HG02852 (cell line): ENCODE measurements around the gene TMEM140.
"Not testable (repeated sequence)": the region's sequence is repeated elsewhere in the genome, so short reads cannot be mapped to it uniquely, and the experiment has no call there.

Experiments used
- ATAC-seq: cut with Tn5 transposase; IDR thresholded peaks from one replicate; pipeline ENCODE4 v1.9.1; 2021; ENCODE audit warnings: mild to moderate bottlenecking, moderate library complexity; ENCODE audit not compliant: unreplicated experiment

Gene TMEM140

DNA sequence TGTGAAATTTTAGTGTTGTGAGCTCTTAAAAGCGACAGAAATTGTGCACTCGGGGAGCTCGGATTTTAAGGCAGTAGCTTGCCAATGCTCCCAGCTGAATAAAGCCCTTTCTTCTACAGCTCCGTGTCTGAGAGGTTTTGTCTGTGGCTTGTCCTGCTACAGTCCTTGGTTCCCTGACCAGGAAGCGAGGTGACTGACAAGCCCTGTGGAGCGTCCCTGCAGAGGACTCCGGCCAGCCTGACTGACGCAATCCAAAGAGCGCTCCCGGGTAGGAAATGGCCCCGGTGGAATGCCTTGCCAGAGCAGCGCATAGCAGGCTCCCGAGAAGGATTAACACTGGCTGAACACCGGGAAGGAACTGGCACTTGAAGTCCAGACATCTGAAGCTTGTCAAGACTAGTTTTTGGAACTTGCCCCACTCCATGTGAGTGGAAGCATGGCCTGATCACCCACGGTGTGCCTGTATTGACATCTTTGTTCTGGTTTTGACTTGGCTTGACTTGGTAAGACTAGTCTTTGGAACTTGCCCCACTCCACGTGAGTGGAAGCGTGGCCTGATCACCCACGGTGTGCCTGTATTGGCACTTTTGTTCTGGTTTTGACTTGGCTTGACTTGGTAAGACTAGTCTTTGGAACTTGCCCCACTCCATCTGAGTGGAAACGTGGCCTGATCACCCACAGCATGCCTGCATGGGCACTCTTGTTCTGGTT lies 23.9 kb downstream of the TMEM140 start:
- not testable (repeated sequence) for ATAC-seq

DNA sequence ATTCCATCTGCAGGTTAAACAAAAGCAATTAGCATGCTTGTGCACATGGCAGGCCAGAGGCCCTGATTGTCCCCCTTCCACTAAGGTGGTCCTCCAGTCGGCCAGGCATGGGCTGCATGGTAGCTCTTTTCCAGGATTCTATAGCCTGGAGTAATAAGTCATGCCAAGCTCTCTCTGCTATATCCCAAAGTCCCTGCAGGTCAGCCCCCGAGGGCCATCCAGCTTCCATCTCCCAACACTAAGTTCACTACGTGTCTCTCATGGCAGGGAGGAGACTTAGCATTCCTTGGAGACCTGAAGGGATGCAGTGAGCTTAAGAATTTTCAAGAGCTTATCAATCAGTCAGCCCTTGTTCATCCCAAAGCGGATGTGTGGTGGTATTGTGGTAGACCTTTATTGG lies 26.0 kb downstream of the TMEM140 start:
- not testable (repeated sequence) for ATAC-seq

DNA sequence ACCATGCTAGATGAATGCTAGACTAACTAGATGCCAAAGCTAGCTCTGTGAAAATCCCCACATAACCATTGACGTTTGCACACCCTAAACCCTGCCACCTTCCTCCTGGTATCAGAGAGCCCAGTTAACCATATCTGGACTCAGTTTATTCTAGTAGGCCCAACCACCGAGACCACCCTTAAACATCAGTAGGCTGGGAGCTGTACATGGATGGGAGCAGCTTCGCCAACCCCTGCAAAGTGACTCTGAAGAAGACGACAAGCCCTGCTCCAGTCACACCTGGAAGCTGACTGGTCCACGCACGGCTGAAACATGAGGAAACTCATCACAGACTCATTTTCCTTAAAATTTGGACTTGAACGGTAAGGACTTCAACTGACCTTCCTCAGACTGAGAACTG lies 27.1 kb downstream of the TMEM140 start:
- no peak for ATAC-seq

DNA sequence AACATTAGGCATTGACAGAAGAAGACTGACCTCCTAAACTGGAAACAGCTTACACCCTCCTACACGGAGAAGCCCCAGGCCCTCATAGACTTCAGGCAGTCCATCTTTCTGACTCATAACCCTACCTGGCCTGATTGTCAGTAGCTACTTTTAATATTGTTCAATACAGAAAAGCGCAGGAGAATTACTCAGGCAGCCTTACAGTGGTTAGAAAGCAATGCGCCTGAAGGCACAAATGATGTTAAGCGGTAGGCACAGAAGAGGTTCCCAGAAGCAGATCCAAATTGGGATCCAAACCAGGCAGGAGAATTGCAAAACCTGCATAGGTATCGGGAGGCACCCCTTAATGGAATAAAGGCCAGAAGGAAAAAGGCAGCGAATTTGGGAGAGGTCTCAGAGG lies 28.1 kb downstream of the TMEM140 start:
- ATAC-seq, result no peak

DNA sequence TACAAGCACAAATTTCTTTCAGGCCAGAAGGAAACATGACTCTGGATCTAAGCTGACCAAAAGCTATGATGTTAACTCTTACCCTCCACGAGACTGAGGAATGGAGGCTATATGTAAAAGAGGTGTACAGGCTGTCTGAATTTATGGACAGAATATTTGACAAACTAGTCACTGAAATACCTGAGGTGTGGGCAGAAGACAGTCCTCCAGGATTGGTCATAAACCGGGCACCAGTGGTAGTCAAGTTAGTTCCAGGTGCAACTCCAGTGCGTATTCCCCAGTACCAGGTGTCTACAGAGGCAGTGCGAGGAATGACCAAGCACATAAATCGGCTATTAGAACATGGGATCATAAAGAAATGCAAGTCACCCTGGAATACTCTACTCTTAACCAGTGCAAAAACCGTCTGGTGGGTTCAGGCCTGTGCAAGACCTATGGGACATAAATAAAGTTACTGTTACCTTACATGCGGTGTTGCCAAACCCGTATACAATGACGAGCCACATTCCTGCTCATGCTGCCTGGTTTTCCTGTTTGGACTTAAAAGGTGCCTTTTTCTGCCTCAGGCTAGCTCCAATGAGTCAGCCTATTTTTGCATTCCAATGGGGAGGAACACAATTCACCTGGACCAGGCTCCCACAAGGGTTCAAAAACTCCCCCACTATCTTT lies 29.3 kb downstream of the TMEM140 start:
- no peak for ATAC-seq

DNA sequence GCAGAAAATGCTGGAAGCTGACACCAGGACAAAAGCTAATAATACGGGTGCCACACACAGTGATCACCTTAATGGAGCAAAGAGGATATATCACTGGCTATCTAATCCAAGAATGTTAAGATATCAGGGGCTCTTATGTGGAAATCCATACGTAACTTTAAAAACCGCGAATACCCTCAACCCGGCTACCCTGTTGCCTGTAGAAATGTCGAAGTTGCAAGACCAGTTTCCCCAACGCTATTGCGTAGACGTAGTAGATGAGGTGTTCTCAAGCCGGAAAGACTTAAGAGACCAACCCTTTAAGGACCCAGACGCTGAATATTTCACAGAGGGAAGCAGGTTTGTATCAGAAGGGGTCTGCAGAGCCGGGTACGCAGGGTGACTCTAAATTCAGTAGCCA lies 30.5 kb downstream of the TMEM140 start:
- no peak for ATAC-seq

DNA sequence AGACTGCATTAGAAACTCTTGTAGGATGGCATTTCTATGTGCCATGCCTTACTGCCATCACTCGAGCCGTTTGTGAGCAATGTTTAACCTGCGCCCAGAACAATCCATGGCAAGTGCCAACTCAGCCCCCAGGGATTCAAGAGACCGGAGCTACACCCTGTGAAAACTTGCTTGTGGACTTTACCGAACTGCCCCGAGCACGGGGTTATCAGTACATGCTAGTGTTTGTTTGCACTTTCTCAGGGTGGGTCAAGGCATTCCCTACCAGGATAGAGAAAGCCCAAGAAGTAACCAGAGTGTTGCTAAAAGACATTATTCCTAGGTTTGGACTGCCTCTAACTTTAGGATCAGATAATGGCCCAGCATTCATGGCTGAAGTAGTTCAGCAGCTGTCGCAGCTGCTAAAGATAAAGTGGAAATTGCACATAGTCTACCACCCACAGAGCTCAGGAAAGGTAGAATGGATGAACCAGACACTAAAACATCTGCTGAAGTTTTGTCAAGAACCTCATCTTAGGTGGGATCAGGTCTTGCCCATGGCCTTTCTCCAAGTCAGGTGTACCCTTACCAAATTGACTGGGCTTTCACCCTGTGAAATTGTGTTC lies 31.6 kb downstream of the TMEM140 start:
- no peak for ATAC-seq

DNA sequence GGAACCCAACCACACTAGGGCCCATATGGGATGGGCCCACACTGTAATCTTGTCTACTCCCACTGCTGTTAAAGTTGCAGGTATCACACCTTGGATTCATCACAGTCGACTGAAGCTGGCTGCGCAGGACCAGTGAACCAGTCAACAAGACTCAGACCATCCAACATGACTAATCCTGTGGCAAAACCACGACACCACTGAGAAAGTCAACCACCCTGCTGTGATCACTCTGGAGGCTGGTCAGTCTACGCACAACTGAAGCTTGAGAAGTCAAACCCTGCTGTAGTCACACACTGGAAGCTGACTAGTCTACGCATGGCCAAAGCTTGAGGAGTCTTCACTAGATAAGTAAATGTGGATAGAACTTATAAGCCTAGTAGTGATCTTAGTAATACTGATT lies 32.2 kb downstream of the TMEM140 start:
- ATAC-seq, result no peak

DNA sequence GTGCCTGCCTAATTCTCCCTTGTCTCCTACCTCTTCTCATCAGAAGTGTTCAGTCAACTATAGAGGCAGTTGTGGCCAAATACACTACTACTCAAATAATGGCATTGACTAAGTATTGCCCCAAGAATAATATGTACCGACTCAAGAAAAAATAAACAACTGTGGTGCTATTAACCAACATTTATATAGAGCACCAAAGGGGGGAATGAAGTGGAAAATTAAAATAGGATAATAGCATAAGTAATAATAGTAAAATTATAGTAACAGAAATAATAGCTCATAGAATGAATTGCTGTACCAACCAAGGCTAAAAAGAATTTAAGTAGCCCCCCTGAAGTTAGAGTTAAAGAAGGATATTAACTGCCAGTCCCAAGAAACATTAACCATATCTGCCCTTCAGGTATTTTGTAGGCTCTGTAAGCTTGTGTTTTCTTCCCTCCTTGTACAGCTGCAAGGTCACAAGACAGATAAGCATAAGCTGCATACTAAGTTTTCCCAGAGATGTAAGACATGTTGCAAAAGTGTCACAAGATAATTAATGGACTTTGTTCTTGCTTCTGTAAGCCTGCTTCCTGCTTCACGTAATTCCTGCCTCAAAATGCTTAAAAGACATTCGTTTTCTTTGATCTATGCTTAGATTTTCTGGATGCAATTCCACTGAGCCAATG lies 33.5 kb downstream of the TMEM140 start:
- ATAC-seq, result no peak

DNA sequence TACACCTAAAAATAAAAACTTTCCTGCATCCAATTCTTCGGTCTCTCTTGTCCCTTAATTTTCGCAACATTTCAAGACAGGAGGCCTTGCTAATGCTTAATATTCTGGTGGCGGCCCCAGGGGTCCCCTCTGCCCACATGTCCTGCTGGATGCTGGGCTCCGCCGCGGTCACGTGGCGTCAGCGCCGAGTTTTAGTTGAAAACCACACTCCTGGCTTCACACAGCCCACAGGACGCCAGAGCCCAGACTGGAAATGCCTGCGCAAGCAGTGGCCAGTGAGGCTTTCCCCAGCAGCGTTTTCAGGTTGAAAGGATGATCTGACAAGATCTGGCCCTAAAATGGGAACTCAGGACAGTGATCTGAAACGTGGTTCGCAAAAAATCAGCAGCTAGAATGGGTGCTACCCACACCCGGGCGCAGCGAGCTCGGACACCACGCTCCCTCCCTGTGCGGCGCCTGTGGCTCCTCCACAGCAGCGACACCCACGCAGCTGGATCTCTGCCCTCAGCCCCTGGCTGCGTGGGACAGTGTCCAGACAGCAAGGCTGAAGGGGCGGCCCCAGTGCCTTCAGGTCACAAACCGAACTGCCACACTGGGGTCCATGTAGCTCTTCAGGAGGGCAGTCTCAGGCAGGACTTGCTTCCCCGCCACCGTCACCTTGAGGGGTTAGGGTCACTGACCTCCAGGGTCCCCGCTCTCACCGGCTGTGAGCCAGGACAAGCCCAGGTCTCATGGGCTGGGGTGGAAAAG lies 34.2 kb downstream of the TMEM140 start:
- no peak for ATAC-seq

DNA sequence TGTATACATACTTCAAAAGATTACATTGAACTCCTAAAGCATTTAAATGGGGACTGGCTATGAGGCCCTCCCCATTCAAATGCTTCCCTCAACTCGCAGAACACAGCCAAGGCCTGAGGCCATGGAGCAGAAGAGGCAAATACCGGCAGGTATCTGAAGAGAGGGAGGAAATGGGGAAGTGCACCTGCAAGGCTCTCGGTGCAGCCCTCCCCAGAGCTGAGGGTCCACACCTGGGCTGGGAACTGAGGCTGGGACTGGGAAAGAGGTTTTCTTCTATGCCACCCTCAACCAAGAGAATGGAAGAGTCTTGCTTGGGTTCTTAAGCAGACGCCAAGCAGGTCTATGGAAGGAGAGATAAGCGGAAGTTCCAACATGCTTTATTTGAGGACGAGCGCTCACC lies 35.6 kb downstream of the TMEM140 start:
- ATAC-seq, result no peak

DNA sequence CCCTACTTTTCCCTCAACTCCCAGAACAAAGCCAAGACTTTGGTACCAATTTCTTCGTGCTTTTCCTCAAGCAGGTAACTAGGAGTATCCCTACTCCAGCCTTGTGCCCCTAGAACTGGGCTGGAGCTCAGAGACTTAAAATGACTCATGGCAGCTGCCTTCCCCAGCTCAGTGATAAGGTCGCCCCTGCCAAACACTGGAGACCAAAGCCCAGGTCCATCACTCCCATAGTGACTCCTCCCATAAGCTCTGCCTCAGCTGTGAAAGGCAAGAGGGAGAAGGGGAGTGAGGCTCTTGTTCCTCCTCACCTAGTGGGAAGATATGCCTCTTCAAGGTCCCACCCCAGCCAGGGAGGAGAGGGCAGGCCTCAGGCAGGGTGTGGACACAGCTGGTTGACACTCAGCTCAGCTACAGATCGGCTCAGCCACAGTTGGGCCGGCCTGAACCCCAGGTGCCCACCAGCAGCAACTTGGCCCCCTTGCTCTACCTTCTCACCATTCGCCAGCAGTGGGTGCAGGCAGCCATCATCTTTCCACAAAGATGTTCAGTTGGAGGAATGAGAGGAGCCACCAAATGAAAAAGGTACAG lies 36.5 kb downstream of the TMEM140 start:
- ATAC-seq, result no peak

DNA sequence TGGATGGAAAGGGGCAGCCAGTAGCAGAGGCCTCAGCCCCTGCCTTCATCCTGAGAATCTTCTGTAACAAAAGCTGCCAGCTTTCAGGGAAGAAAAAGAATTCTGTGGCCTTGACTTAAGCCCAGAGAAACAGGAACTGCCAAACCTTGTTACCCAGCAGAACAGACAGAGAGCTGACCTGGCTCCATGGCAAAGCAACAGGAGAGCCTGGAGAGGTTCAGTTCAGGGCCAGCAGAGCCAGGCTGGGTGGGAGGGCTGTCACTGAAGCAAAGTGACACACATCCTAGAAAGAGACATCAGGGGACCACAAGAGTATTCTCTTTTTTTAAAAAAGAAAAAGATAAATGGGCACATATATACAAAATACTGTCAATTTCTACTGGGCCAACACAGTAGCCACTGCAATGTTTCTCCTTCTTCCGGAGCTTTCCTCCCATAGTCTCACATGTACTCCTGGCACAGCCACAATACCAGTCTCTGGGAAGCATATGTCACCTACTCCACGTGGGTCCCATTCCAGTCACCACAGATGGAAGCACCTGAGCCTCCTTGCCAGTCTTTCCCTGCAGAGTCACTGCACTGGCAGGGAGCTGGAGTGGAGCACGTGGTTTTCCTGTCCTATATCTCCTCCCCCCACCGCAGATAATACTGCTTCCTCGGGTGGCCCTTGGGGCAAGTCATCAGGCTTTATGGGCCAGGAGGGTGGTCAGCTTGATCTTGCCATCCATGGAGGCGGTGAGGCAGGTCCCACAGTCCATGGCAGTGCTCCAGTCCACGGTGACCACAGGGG lies 37.8 kb downstream of the TMEM140 start:
- ATAC-seq, result no peak

DNA sequence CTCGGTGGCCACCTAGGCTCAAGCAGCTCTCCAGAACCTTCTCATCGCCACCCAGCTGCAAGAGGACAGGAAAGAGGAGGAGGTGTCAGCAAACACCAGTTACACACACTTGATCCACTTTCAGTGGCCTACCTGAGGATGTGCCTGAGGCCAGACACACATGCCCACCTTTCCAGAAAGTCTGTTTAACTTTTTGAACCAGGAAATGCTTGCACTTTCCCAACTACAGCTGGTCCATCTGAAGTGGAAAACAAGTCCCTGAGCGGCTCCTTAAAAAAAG lies 38.3 kb downstream of the TMEM140 start:
- no peak for ATAC-seq

DNA sequence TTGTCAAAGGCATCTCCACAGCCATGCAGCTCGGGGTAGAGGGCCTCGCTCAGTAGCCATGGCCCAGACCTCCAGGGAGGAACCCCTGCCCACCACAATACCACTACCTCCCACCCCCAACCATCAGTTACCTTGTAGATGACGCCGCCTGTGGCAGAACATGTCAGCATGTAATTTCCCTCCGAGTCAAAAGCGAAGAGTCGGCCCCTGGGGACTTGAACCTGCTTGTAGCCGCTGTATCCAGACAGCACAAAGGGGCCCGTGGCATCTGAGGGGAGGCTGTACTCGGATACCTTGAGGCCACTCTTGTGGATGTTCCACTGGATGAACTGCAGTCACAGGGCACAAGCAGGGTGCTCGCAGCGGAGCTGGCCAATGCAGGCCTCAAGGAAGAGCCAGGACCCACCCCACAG lies 39.0 kb downstream of the TMEM140 start:
- peak; percentile 66 for ATAC-seq

DNA sequence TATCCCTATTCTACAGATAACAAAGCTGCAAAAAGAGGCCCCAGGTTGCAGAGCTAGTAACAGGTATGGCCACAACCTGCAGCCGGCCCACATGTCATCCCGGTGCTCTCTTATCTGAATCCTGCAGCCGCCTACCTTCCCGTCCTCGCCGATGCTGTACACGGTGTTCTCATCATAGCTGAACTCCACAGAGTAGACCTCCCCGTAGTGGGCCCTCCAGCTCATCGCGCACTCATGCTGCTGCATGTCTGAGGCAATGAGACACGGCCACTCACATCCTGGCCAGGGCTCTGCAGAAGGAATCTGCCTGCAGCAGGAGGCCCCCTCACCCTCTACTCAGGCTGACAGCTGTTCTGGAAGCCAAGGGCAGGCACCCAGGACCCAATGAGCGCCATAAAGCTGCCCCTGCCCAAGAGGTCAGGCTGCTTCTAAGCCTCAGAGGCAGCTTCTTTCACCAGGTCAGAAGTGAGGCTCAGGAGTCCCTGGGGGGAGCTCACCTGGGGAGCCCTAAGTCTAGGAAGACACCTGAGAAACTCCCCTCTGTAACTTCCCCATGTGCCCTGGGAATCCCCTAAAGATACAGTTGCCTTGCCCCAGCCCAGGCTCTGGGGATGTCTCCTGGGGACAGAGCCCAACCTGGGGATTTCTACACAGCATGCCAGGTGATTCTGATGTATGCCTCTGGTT lies 40.6 kb downstream of the TMEM140 start:
- peak; percentile 47 for ATAC-seq

DNA sequence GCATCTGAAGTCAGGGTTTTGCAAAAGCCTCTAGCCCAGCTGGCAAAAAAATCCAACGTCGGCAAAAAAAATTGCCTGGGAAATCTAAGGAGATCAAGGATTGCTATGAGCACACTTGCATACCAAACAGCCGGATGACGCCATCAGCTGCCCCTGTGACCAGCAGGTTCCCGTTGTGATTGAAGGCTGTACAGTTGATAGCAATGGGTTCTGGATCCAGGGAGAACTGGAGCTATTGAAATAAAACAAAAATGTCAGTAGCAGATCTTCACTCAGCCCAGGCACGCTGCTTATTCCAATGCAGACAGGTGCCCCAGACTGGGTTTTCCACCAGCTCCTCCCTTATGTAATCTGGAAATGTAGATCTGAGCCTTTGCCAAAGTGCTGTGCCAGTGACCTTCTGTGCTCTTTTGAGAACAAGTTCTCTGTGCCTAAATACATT lies 41.4 kb downstream of the TMEM140 start:
- no peak for ATAC-seq

DNA sequence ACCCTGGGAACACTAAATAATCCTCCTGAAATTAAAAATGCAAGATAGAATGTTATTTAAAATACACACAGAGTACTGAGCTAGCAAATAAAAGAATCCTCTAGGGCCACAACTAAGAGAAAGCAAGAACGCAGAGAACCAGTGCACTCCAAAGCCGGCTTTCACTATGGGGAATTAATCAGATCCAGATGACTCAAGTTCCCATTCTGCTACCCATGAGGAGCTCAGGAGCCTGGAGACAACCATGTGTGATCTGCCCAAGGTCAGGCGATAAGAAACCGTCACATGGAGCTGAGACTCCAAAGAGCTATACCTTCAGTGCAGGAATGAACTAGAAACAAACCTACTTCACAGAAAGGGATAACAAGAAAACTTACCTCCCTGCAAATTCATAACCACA lies 42.1 kb downstream of the TMEM140 start:
- ATAC-seq, result no peak

DNA sequence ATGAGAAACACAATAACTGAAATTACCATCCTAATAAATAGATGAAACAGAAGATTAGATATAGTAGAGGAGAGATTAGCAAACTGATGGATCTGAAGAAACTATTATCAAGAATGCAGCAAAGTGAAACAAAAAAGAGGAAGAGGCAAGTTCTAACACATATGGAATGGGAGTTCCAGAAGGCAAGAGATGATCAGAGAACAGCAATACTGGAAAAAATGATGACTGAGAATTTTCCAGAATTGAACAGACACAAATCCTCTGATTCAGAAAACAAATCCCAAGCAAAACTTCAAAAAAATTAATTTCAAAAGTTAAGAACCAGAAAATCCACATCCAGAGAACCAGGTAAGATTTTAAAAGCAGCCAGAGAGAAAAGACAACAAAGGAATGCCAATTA lies 42.8 kb downstream of the TMEM140 start:
- no peak for ATAC-seq
